A549 (cell line): ENCODE results near the gene NTRK2. TPM values are rescaled to one million over a fixed set of nuclear protein-coding genes. Genes with fewer than 3 reads are reported as not detected.

Experiments used
- ATAC-seq, 2 experiments: fragments of 200-7000 bp in 1 of 2; fragments of >200 bp in 1 of 2; cut with Nextera tagmentation in 1 of 2; cut with Tn5 transposase in 1 of 2; 3 replicates each; pipeline versions ENCODE4 v1.8.0 to v1.9.1; 2018 to 2020; ENCODE audit warnings: mild to moderate bottlenecking in 1 of 2, moderate library complexity in 1 of 2
- CTCF ChIA-PET: fragments of 300-600 bp; sonication (Branson Sonifier 250); formaldehyde crosslinking; extraction: SDS; loops from one replicate; lab custom pipeline; 2021; ENCODE audit warnings: antibody characterized with exemption, inconsistent platforms; lab: Yijun Ruan, JAX
- POLR2A ChIA-PET: fragments of 350-600 bp; formaldehyde crosslinking; extraction: SDS; loops from one replicate; lab custom pipeline; 2021; ENCODE audit warnings: antibody characterized with exemption, inconsistent platforms; lab: Yijun Ruan, JAX
- DNase-seq, 2 experiments: peaks; one replicate each; pipeline versions ENCODE4 v3.0.0 to v3.0.0-alpha.2; 2011 to 2016; ENCODE audit warnings: low read depth in 1 of 2, low spot score in 1 of 2
- FAIRE-seq: peaks from 2 replicates; lab custom pipeline; 2011; peaks lifted over from hg19 to GRCh38; lab: Jason Lieb, UNC
- H3K27ac ChIP-seq, 2 experiments: fragments of >200 bp; sonication (Bioruptor Twin); formaldehyde crosslinking; 3 replicates each; pipeline ENCODE4 v1.5.1; 2016 to 2017
- H3K4me1 ChIP-seq: fragments of >200 bp; sonication (Bioruptor Twin); formaldehyde crosslinking; 3 replicates; pipeline ENCODE4 v1.6.1; 2016
- H3K4me2 ChIP-seq: fragments of >200 bp; sonication (Bioruptor Twin); formaldehyde crosslinking; 3 replicates; pipeline ENCODE4 v1.6.1; 2016
- H3K4me3 ChIP-seq: fragments of >200 bp; sonication (Bioruptor Twin); formaldehyde crosslinking; 3 replicates; pipeline ENCODE4 v1.5.1; 2016
- H3K9me3 ChIP-seq: fragments of >200 bp; sonication (Bioruptor Twin); formaldehyde crosslinking; 3 replicates; pipeline ENCODE4 v1.6.1; 2016
- BHLHE40 ChIP-seq: IDR thresholded peaks from 2 replicates; pipeline ENCODE4 v1.6.1; 2012; ENCODE audit warnings: low read depth, low read length, inconsistent platforms
- CEBPB ChIP-seq, 2 experiments: fragments of >200 bp in 1 of 2; sonication (Bioruptor Twin) in 1 of 2; formaldehyde crosslinking in 1 of 2; IDR thresholded peaks; 2 replicates each; pipeline ENCODE4 v1.6.1; 2012 to 2016
- CTCF ChIP-seq: fragments of >200 bp; sonication (Bioruptor Twin); formaldehyde crosslinking; IDR thresholded peaks from 3 replicates; pipeline ENCODE4 v1.5.1; 2016
- E2F6 ChIP-seq: IDR thresholded peaks from 2 replicates; pipeline ENCODE4 v1.6.1; 2012; ENCODE audit warnings: low read depth, borderline replicate concordance
- EHF ChIP-seq: fragments of 250-450 bp; sonication (Bioruptor Pico); IDR thresholded peaks from 2 replicates; pipeline ENCODE4 v1.5.0; 2020; ENCODE audit warnings: mild to moderate bottlenecking
- EP300 ChIP-seq, 2 experiments: fragments of >200 bp; sonication (Bioruptor Twin); formaldehyde crosslinking; IDR thresholded peaks; 2 replicates in 1 of 2; 3 replicates in 1 of 2; pipeline ENCODE4 v1.6.1; 2016 to 2017
- FOSB ChIP-seq: fragments of 250-450 bp; sonication (Bioruptor Pico); IDR thresholded peaks from 2 replicates; pipeline ENCODE4 v1.5.0; 2020; ENCODE audit warnings: mild to moderate bottlenecking, moderate library complexity
- FOSL2 ChIP-seq, 2 experiments: fragments of 450-650 bp in 1 of 2; fragments of >200 bp in 1 of 2; sonication (Bioruptor Twin) in 1 of 2; formaldehyde crosslinking; IDR thresholded peaks; 2 replicates each; pipeline versions ENCODE4 v1.5.0 to v1.6.1; 2016 to 2020; ENCODE audit warnings: mild to moderate bottlenecking in 1 of 2, moderate library complexity in 1 of 2
- GATA3 ChIP-seq: IDR thresholded peaks from 2 replicates; pipeline ENCODE4 v1.6.1; 2012; ENCODE audit warnings: borderline replicate concordance
- HDAC2 ChIP-seq: fragments of 200-600 bp; sonication (generic); IDR thresholded peaks from 2 replicates; pipeline ENCODE4 v1.6.1; 2016
- HEYL ChIP-seq: fragments of 250-450 bp; sonication (Bioruptor Pico); IDR thresholded peaks from 2 replicates; pipeline ENCODE4 v1.8.0; 2021; ENCODE audit warnings: mild to moderate bottlenecking, moderate library complexity
- HOXA7 ChIP-seq: fragments of 250-450 bp; sonication (Bioruptor Pico); IDR thresholded peaks from 2 replicates; pipeline ENCODE4 v1.5.0; 2020; ENCODE audit warnings: mild to moderate bottlenecking, moderate library complexity
- JUN ChIP-seq, 2 experiments: fragments of >200 bp; sonication (Bioruptor Twin); formaldehyde crosslinking; IDR thresholded peaks; 2 replicates in 1 of 2; 3 replicates in 1 of 2; pipeline ENCODE4 v1.6.1; 2016 to 2017
- JUNB ChIP-seq: fragments of >200 bp; sonication (Bioruptor Twin); formaldehyde crosslinking; IDR thresholded peaks from 2 replicates; pipeline ENCODE4 v1.6.1; 2016
- KDM1A ChIP-seq: fragments of 200-600 bp; sonication (generic); IDR thresholded peaks from 2 replicates; pipeline ENCODE4 v1.6.1; 2016; ENCODE audit warnings: low read depth, mild to moderate bottlenecking
- KDM5A ChIP-seq: fragments of 200-600 bp; sonication (generic); IDR thresholded peaks from 2 replicates; pipeline ENCODE4 v1.6.1; 2016; ENCODE audit warnings: antibody characterized with exemption, mild to moderate bottlenecking
- MAFK ChIP-seq: fragments of 450-650 bp; IDR thresholded peaks from 2 replicates; pipeline ENCODE4 v1.6.1; 2014; ENCODE audit not compliant: partially characterized antibody
- MAX ChIP-seq: IDR thresholded peaks from 2 replicates; pipeline ENCODE4 v1.6.1; 2012
- MAZ ChIP-seq: fragments of 150-350 bp; IDR thresholded peaks from 2 replicates; pipeline ENCODE4 v1.6.1; 2014; ENCODE audit warnings: antibody characterized with exemption, low read depth, low read length, borderline replicate concordance
- MYC ChIP-seq: IDR thresholded peaks from 2 replicates; pipeline ENCODE4 v1.6.1; 2012; ENCODE audit warnings: mild to moderate bottlenecking, inconsistent platforms, low read length, improper control_type of control experiment, borderline replicate concordance
- NFE2L2 ChIP-seq: fragments of 150-350 bp; conservative IDR thresholded peaks from 2 replicates; pipeline ENCODE4 v1.6.1; 2014; ENCODE audit warnings: low read length
- NPAS2 ChIP-seq: fragments of 250-450 bp; sonication (Bioruptor Pico); IDR thresholded peaks from 2 replicates; pipeline ENCODE4 v1.8.0; 2022; ENCODE audit warnings: mild to moderate bottlenecking, moderate library complexity, borderline replicate concordance
- PHF8 ChIP-seq: fragments of 200-600 bp; sonication (generic); IDR thresholded peaks from 2 replicates; pipeline ENCODE4 v1.6.1; 2016; ENCODE audit warnings: low read depth, mild to moderate bottlenecking, antibody characterized with exemption, moderate library complexity, borderline replicate concordance
- RAD21 ChIP-seq, 2 experiments: fragments of >200 bp in 1 of 2; sonication (Bioruptor Twin) in 1 of 2; formaldehyde crosslinking in 1 of 2; IDR thresholded peaks in 1 of 2; conservative IDR thresholded peaks in 1 of 2; 2 replicates in 1 of 2; 3 replicates in 1 of 2; pipeline ENCODE4 v1.6.1; 2012 to 2018; ENCODE audit warnings: inconsistent platforms in 1 of 2
- RCOR1 ChIP-seq: fragments of 150-350 bp; IDR thresholded peaks from 2 replicates; pipeline ENCODE4 v1.6.1; 2014; ENCODE audit warnings: antibody characterized with exemption, low read length, low read depth
- RNF2 ChIP-seq: fragments of 200-600 bp; sonication (generic); IDR thresholded peaks from 2 replicates; pipeline ENCODE4 v1.6.1; 2016; ENCODE audit warnings: low read depth, mild to moderate bottlenecking, antibody characterized with exemption, moderate library complexity, borderline replicate concordance
- SMC3 ChIP-seq: fragments of >200 bp; sonication (Bioruptor Twin); formaldehyde crosslinking; IDR thresholded peaks from 3 replicates; pipeline ENCODE4 v1.6.1; 2018; ENCODE audit warnings: inconsistent platforms
- TFCP2L1 ChIP-seq: fragments of 250-450 bp; sonication (Bioruptor Pico); IDR thresholded peaks from 2 replicates; pipeline ENCODE4 v1.5.0; 2021; ENCODE audit warnings: mild to moderate bottlenecking
- USF2 ChIP-seq: fragments of 450-650 bp; IDR thresholded peaks from 2 replicates; pipeline ENCODE4 v1.6.1; 2014; ENCODE audit warnings: antibody characterized with exemption
- ZFP36 ChIP-seq: fragments of 450-650 bp; IDR thresholded peaks from 2 replicates; pipeline ENCODE4 v1.6.1; 2014; ENCODE audit warnings: borderline replicate concordance; ENCODE audit not compliant: partially characterized antibody
- WGBS: methylation state at CpG from one replicate; pipeline ENCODE4 v1.1.6; 2017; ENCODE audit errors: missing lambda C conversion rate; 5-methylcytosine and 5-hydroxymethylcytosine counted together
- polyA plus RNA-seq, 4 experiments: library from polyadenylated mRNA; depleted of rRNA in 3 of 4; stranded (reverse); fragments of >200 nt; fragmentation: RNase III in 1 of 4; extraction: RNeasy Plus Mini Kit Qiagen cat#74134 plus additional on column Dnase treatment in 1 of 4; gene quantifications; 2 replicates in 3 of 4; 3 replicates in 1 of 4; pipeline ENCODE4 v1.2.3, GENCODE V29; 2011 to 2017

NTRK2 gene
- polyA plus RNA-seq, 2 of the 4 experiments (the other 2 are of a cell fraction): 0.03 TPM

- H3K4me3 ChIP-seq: no peak overlapping the region
- DNase-seq (no peak), FAIRE-seq (no peak), ATAC-seq (no peak)
- H3K4me1 ChIP-seq: peaks cover 14% of the 10 kb centered on the region; the same call in 1 of the 3 replicates
- TF ChIP-seq RNF2 (no peak), E2F6 (no peak), USF2 (no peak), EHF (CRISPR knock-in tag) (no peak), HEYL (no peak), RCOR1 (no peak), TFCP2L1 (CRISPR knock-in tag) (no peak), HOXA7 (CRISPR knock-in tag) (no peak), MAX (no peak), KDM5A (no peak), FOSB (CRISPR knock-in tag) (no peak), KDM1A (no peak), BHLHE40 (no peak), JUN (IDR thresholded peaks at IDR 0.05) (no peak), ZFP36 (no peak), NPAS2 (CRISPR knock-in tag) (no peak), SMC3 (no peak), HDAC2 (no peak), PHF8 (no peak), EP300 (IDR thresholded peaks at IDR 0.05) (no peak)
- H3K27ac ChIP-seq: no peak overlapping the region
- WGBS: 42% methylated on average over 3 of the region's 3 CpGs
- H3K4me2 ChIP-seq: no peak overlapping the region
- ChIA-PET CTCF (no interaction called here), POLR2A (no interaction called here)
- no peaks in the 10 kb centered on the region for H3K9me3 ChIP-seq
These were observed 322.9 kb downstream of the NTRK2 start for GRCh38 chr9:84992381-84992780.

GRCh38 chr9:84993105-84993504 lies 323.6 kb downstream of the NTRK2 start:
- Histone ChIP-seq H3K4me3 (no peak overlapping the region), H3K4me1 (peaks cover 14% of the 10 kb centered on the region; the same call in 1 of the 3 replicates), H3K4me2 (no peak overlapping the region), H3K27ac (no peak overlapping the region), H3K9me3 (no peaks in the 10 kb centered on the region; the same call in 1 of the 3 replicates)
- POLR2A ChIA-PET: no interaction called here
- FAIRE-seq (no peak), ATAC-seq (no peak), DNase-seq (no peak)
- CTCF ChIA-PET: interaction anchor here (1.0 kb wide), 1 partner anchor 37 kb away, joined by 3 read pairs; no protein-coding TSS in a partner anchor
- 0% methylated on average over 1 of the region's 1 CpG for WGBS
- TF ChIP-seq MAZ (no peak), RAD21 (conservative IDR thresholded peaks at IDR 0.05 in 1 of 2, IDR thresholded peaks at IDR 0.05 in 1 of 2) (no peak), MYC (no peak), NPAS2 (CRISPR knock-in tag) (no peak), MAFK (no peak)

GRCh38 chr9:84996029-84996428 lies 326.5 kb downstream of the NTRK2 start:
- Histone ChIP-seq H3K9me3 (peaks cover 14% of the 10 kb centered on the region; the same call in 2 of the 3 replicates), H3K4me3 (no peak overlapping the region), H3K27ac (peak overlapping the region in 1 of 2 experiments; percentile 37; a peak in 1 of 6 replicates), H3K4me2 (peak overlapping the region; percentile 47), H3K4me1 (peaks cover 14% of the 10 kb centered on the region; the same call in 1 of the 3 replicates)
- TF ChIP-seq MAFK (peak; percentile 8), EP300 (IDR thresholded peaks at IDR 0.05) (peak; percentile 20 to 37; a peak in 2 of 5 replicates), FOSL2 (IDR thresholded peaks at IDR 0.05) (0 out of 2 replicates have a peak, but pooled peaks have one; percentile 36), FOSL2 (CRISPR knock-in tag; IDR thresholded peaks at IDR 0.05) (no peak), NFE2L2 (no peak), KDM1A (no peak), GATA3 (no peak; the same call in 1 of the 2 replicates), CEBPB (IDR thresholded peaks at IDR 0.05) (0 out of 4 replicates have a peak, but pooled peaks of 1 of the 2 experiments have one; percentile 18), JUNB (peak; percentile 59; the same call in 1 of the 2 replicates), CTCF (no peak)
- POLR2A ChIA-PET: no interaction called here
- 5% methylated on average over 4 of the region's 4 CpGs for WGBS
- ATAC-seq: peak; percentile 69 to 80; a peak in 5 of 6 replicates
- CTCF ChIA-PET: interaction anchor here (1.1 kb wide), 1 partner anchor 8 kb away, joined by 3 read pairs; no protein-coding TSS in a partner anchor
- no peak for FAIRE-seq
- DNase-seq: peak in 1 of 2 experiments; percentile 49
